ENCODE results near the gene DCAF10. TPM values are rescaled to one million over a fixed set of nuclear protein-coding genes. Genes with fewer than 3 reads are reported as not detected.

DCAF10 gene
- total and polyA plus RNA-seq, 2 of the 13 experiments (the other 11 are each of a cell fraction or from before 2014, with no cell fraction given), result 9.2 to 20.3 TPM

GRCh38 chr9:37784616-37785483 is 15.7 kb upstream of the DCAF10 start, which contains the start of gene EXOSC3 (continued):
- TF ChIP-seq, protein P1, sequence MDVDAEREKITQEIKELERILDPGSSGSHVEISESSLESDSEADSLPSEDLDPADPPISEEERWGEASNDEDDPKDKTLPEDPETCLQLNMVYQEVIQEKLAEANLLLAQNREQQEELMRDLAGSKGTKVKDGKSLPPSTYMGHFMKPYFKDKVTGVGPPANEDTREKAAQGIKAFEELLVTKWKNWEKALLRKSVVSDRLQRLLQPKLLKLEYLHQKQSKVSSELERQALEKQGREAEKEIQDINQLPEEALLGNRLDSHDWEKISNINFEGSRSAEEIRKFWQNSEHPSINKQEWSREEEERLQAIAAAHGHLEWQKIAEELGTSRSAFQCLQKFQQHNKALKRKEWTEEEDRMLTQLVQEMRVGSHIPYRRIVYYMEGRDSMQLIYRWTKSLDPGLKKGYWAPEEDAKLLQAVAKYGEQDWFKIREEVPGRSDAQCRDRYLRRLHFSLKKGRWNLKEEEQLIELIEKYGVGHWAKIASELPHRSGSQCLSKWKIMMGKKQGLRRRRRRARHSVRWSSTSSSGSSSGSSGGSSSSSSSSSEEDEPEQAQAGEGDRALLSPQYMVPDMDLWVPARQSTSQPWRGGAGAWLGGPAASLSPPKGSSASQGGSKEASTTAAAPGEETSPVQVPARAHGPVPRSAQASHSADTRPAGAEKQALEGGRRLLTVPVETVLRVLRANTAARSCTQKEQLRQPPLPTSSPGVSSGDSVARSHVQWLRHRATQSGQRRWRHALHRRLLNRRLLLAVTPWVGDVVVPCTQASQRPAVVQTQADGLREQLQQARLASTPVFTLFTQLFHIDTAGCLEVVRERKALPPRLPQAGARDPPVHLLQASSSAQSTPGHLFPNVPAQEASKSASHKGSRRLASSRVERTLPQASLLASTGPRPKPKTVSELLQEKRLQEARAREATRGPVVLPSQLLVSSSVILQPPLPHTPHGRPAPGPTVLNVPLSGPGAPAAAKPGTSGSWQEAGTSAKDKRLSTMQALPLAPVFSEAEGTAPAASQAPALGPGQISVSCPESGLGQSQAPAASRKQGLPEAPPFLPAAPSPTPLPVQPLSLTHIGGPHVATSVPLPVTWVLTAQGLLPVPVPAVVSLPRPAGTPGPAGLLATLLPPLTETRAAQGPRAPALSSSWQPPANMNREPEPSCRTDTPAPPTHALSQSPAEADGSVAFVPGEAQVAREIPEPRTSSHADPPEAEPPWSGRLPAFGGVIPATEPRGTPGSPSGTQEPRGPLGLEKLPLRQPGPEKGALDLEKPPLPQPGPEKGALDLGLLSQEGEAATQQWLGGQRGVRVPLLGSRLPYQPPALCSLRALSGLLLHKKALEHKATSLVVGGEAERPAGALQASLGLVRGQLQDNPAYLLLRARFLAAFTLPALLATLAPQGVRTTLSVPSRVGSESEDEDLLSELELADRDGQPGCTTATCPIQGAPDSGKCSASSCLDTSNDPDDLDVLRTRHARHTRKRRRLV (CRISPR knock-in tag; IDR thresholded peaks at IDR 0.05), result peak; percentile 81; the same call in 1 of the 2 replicates
- no peak for TF ChIP-seq PAWR (CRISPR knock-in tag; IDR thresholded peaks at IDR 0.05; ENCODE audit: borderline replicate concordance)
- TF ChIP-seq ZNF335 (CRISPR knock-in tag; IDR thresholded peaks at IDR 0.05), result 0 out of 2 replicates have a peak, but pooled peaks have one; percentile 27
- peak; percentile 2; the same call in 1 of the 2 replicates for TF ChIP-seq NFYB (CRISPR knock-in tag; IDR thresholded peaks at IDR 0.05)
- TF ChIP-seq CREBL2 (CRISPR knock-in tag; IDR thresholded peaks at IDR 0.05; ENCODE audit: borderline replicate concordance), result peak; percentile 42; the same call in 1 of the 2 replicates
- TF ChIP-seq KDM2A (CRISPR knock-in tag; IDR thresholded peaks at IDR 0.05; ENCODE audit: borderline replicate concordance, low read depth), result peak; percentile 98
- peak; percentile 58; the same call in 1 of the 2 replicates for TF ChIP-seq BORCS8-MEF2B (CRISPR knock-in tag; IDR thresholded peaks at IDR 0.05)
- TF ChIP-seq ZNF446 (CRISPR knock-in tag; IDR thresholded peaks at IDR 0.05), result no peak; the same call in 1 of the 2 replicates
- no peak for TF ChIP-seq ZFAT (CRISPR knock-in tag; conservative IDR thresholded peaks at IDR 0.05)
- no peak for TF ChIP-seq NPAS2 (CRISPR knock-in tag; IDR thresholded peaks at IDR 0.05; ENCODE audit: borderline replicate concordance)
- no peak for TF ChIP-seq CSRNP2 (CRISPR knock-in tag; conservative IDR thresholded peaks at IDR 0.05; ENCODE audit: low read depth)
- no peak for TF ChIP-seq ZBTB21 (CRISPR knock-in tag; IDR thresholded peaks at IDR 0.05)
- TF ChIP-seq ZNF430 (CRISPR knock-in tag; IDR thresholded peaks at IDR 0.05), result no peak
- TF ChIP-seq PHF21A (CRISPR knock-in tag; IDR thresholded peaks at IDR 0.05), result peak; percentile 56; the same call in 1 of the 2 replicates
- TF ChIP-seq FOXO1 (CRISPR knock-in tag; IDR thresholded peaks at IDR 0.05), result no peak
- no peak for TF ChIP-seq SMC3 (IDR thresholded peaks at IDR 0.05; ENCODE audit: low read length)
- no peak for TF ChIP-seq ATF7 (IDR thresholded peaks at IDR 0.05)
- 0 out of 2 replicates have a peak, but pooled peaks have one; percentile 44 for TF ChIP-seq ATF7 (CRISPR knock-in tag; IDR thresholded peaks at IDR 0.05)
- TF ChIP-seq, protein P2, sequence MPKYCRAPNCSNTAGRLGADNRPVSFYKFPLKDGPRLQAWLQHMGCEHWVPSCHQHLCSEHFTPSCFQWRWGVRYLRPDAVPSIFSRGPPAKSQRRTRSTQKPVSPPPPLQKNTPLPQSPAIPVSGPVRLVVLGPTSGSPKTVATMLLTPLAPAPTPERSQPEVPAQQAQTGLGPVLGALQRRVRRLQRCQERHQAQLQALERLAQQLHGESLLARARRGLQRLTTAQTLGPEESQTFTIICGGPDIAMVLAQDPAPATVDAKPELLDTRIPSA (CRISPR knock-in tag; IDR thresholded peaks at IDR 0.05; ENCODE audit: borderline replicate concordance), result 0 out of 2 replicates have a peak, but pooled peaks have one; percentile 24
- no peak for TF ChIP-seq MAZ (IDR thresholded peaks at IDR 0.05; ENCODE audit: borderline replicate concordance, low read depth, low read length)
- TF ChIP-seq MAZ (CRISPR knock-in tag; IDR thresholded peaks at IDR 0.05; ENCODE audit: low read depth), result peak; percentile 83
- TF ChIP-seq ZNF337 (CRISPR knock-in tag; IDR thresholded peaks at IDR 0.05; ENCODE audit: borderline replicate concordance, low read depth), result peak; percentile 96; the same call in 1 of the 2 replicates

Measured in HepG2 (cell line).